OCI-LY1 (cell line): ENCODE data around the gene OLIG2.

Experiments used
- EZH2 ChIP-seq: fragments of 200-600 bp; sonication (generic), shearing (Covaris generic); IDR thresholded peaks from 2 replicates; pipeline ENCODE4 v1.8.0; 2017; ENCODE audit warnings: borderline replicate concordance, mixed run types, mild to moderate bottlenecking, antibody characterized with exemption, low read length, moderate library complexity, mixed read lengths
- TF ChIP-seq, protein P1 (sequence below): fragments of 200-600 bp; sonication (generic), shearing (Covaris generic); IDR thresholded peaks from 2 replicates; pipeline ENCODE4 v1.5.1; 2017; ENCODE audit warnings: mild to moderate bottlenecking, antibody characterized with exemption, low read length, moderate library complexity, mixed read lengths

DNA sequence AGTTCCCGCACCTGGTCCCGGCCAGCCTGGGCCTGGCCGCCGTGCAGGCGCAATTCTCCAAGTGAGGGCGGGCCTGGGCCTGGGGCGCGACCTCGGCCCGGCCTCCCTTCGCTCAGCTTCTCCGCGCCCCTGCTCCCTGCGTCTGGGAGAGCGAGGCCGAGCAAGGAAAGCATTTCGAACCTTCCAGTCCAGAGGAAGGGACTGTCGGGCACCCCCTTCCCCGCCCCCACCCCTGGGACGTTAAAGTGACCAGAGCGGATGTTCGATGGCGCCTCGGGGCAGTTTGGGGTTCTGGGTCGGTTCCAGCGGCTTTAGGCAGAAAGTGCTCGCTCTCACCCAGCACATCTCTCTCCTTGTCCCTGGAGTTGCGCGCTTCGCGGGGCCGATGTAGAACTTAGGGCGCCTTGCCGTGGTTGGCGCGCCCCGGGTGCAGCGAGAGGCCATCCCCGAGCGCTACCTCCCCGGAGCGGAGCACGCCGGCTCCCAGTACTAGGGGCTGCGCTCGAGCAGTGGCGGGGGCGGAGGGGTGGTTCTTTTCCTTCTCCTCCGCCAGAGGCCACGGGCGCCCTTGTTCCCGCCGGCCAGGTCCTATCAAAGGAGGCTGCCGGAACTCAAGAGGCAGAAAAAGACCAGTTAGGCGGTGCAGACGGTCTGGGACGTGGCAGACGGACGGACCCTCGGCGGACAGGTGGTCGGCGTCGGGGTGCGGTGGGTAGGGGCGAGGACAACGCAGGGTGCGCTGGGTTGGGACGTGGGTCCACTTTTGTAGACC is 45.4 kb downstream of the OLIG2 start:
- TF ChIP-seq, protein P1, sequence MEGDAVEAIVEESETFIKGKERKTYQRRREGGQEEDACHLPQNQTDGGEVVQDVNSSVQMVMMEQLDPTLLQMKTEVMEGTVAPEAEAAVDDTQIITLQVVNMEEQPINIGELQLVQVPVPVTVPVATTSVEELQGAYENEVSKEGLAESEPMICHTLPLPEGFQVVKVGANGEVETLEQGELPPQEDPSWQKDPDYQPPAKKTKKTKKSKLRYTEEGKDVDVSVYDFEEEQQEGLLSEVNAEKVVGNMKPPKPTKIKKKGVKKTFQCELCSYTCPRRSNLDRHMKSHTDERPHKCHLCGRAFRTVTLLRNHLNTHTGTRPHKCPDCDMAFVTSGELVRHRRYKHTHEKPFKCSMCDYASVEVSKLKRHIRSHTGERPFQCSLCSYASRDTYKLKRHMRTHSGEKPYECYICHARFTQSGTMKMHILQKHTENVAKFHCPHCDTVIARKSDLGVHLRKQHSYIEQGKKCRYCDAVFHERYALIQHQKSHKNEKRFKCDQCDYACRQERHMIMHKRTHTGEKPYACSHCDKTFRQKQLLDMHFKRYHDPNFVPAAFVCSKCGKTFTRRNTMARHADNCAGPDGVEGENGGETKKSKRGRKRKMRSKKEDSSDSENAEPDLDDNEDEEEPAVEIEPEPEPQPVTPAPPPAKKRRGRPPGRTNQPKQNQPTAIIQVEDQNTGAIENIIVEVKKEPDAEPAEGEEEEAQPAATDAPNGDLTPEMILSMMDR: no peak
- TF ChIP-seq EZH2: no peak
